Measurements from ENCODE around the gene MIX23.
A peak's percentile ranks its signal among the peaks of the same experiment; 100 is the strongest.
"Not testable (repeated sequence)": the region's sequence is repeated elsewhere in the genome, so short reads cannot be mapped to it uniquely, and the experiment has no call there.

The MIX23 gene

DNA sequence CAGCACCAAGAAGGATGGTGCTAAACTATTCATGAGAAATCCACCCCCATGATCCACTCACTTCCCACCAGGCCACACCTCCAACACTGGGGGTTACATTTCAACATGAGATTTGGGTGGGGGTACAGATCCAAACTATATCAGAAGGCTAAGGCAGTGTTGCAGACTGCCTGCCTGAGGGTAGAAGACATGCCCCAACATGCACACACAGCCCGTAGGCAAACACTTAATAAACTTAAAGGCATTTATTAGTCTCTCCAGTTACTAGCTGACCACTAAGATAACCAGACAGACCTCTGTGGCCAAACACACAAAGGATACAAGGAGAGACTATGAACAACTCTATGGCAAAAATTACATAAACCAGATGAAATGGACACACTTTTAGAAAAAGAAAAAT, 11.1 kb upstream of the MIX23 start:
- no peak for DNase-seq
- intact Hi-C loops (cut with DNase I), result no loop called here

DNA sequence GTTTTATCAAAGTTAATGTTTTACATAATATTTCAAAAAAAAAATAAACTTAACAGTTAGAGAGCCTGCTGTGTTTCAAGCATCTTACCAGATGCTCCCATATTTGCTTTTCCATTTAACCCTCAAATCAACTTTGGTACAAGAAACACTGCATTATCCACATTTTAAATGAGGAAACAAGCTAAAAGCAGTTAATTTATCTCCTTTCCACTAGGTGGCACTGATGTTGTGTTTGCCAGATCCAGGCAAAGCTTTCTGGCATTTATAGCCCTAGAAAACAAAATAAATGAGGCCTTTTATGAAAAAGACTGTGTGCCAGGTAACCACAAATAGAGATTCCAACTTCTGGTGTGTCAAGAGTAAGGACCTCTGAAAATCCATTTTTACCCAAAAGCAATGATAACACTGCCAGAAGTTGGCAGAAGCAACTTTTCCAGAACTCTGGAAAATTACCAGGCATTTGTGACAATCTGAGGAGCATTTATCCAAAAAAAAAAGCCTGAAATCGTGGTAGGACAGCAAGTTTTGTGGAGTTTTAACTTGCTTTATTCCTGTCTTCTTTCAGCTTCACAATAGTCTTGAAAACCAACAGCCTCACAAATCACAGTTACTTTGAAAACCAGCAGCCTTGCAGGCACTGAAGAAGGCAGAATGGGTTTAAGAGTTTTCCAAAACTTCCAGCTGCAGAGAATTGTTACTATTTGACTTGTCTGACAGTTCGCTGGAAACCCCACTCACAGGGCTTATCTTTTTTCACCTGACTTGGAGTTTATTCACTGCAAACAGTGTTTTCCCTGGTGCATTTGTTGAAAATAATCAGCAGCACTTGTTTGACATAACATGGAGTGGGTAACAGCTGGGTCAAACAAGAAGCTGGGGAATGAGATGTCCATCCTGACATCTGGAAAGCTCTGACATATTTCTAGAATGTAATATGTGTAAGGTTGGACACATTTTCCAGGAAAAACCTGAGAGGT, 10.1 kb upstream of the MIX23 start:
- intact Hi-C loops (cut with DNase I), result loop anchor here (1.0 kb wide), 1 partner anchor 286 kb away; no protein-coding TSS in a partner anchor

DNA sequence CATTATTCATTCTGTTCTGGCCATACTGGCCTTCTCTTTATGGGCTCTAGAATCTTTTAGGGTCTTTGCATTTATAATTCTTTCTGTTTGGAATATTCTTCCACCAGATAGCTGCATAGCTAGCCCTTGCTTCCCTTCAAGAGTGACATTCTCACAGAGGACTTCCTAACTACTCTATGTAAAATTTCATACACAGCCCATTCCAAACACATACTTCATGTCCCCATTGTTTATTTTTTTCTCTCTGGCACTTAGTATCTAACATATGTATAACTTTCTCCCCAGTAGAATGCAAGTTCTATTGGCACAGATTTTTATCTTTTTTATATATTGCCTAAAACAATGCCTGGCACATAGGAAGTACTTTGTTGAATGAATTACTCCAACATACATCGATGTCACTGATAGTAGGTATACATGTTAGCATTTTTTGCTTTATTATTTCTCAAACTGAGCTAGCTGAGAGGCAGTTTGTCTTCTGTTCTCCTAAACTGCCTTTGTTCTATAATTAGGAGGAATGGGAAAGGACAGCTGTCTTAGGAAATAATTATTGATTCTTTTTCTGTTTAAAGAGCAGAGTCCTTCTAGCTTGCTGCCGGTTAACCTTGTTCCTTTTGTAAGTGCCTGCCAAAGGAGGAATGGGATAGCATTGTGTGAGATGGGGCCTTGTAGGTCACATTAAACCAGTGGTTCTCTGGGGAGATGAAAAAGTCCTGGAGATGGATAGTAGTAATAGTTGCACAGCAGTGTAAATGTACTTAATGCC, 8.8 kb upstream of the MIX23 start:
- intact Hi-C loops (cut with DNase I), result no loop called here
- DNase-seq, result no peak

More for the DNA sequence above, 10.1 kb upstream of the MIX23 start:
- no peak for DNase-seq

DNA sequence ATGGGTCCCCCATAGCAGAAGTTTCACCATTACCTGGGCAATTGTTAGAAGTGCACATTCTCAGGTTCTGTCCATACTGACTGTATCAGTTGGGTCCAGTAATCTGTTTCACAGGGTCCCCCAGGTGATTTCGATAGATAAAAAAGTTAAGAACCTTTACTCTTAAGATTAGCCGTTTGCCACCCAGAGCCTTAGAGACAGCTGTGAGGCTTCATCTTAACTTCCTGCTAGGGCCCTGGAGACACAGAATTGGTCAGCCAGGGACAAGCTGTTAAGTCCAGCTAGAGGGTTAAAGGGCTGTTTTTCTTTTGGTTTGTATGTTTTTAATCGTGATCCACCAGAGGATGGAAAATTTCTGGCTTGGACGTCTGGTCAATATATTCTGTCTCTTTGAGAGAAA, 7.6 kb upstream of the MIX23 start:
- intact Hi-C loops (cut with DNase I), result no loop called here
- DNase-seq, result no peak

GRCh38 chr3:122389892-122390291, 6.9 kb upstream of the MIX23 start:
- DNase-seq, result no peak
- intact Hi-C loops (cut with DNase I), result loop anchor here (10.0 kb wide), 1 partner anchor 125 kb away; the partner anchor contains the start of gene KPNA1

DNA sequence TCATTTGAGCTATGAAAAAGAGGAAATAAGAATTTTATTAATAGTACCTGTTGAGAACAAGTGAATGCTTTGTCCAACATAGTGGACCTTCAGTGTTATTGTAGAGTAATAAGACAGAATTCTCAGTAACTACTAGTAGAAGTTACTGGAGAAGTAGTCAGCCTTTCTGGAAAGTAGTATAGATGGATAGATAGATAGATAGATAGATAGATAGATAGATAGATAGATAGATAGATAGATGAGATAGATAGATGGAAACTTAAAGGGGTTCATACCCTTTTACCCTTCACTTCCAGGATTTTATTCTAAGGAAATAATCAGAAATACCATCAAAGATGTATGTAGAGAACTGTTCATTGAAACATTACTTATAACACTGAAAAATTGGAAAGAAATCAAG, 6.2 kb upstream of the MIX23 start:
- no peak for DNase-seq
- intact Hi-C loops (cut with DNase I), result loop anchor here (10.0 kb wide), 1 partner anchor 126 kb away; the partner anchor contains the start of gene KPNA1

DNA sequence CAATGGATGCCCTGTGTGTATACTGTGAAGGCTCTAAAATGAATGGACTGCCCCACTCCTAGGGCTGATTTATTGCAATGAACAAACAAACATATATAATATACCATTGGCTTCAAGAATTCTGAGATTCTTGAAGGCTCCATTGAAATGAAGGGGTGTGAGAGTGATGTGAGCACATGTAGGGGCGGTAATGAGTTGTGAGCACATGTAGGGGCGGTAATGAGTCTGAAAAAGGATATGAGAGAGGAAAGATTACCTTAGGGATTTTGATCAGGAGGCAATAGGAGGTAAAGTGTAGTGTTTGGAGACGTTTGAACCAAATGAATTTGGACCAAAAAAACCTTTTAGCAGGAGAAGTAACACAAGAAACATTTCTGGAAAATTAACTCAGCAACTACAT, 4.7 kb upstream of the MIX23 start:
- intact Hi-C loops (cut with DNase I), result loop anchor here (10.0 kb wide), 1 partner anchor 127 kb away; the partner anchor contains the start of gene KPNA1
- no peak for DNase-seq

- DNase-seq, result peak; percentile 89 to 99 (median 95)
- intact Hi-C loops (cut with DNase I), result loop anchor here (2.0 to 10.0 kb wide), 4 partner anchors 33 to 837 kb away; partner anchors contain the start of genes EAF2, IQCB1, KPNA1 and WDR5B
Measured at GRCh38 chr3:122383771-122384697, 1.0 kb upstream of the MIX23 start, which contains the start of gene FAM162A. FAM162A (plus strand) TSS chr3:122384182; CDS start chr3:122384266, 84 bp downstream.

GRCh38 chr3:122377975-122378374, 5.1 kb downstream of the MIX23 start:
- intact Hi-C loops (cut with DNase I), result no loop called here
- DNase-seq, result no peak

DNA sequence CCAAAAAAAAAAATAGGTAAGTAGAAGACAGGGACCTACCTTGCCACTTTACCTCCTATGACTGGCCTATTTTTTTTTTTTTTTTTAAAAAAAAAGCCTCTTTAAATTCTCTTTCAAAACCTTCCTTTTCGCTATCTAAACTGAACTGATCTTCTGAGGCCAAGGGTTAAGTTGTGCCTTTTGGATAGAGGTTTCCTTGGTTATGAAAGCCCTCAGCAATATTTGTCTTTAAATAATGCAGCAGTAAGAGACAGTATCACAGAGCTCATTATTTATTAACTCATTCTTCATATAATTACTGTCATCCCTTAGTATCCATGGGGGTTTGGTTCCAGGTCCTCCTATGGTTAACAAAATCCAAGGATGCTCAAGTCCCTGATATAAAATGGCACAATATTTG, 9.0 kb downstream of the MIX23 start:
- intact Hi-C loops (cut with DNase I), result no loop called here

GRCh38 chr3:122366379-122366749, 16.7 kb downstream of the MIX23 start:
- no peak for DNase-seq
- intact Hi-C loops (cut with DNase I), result no loop called here

More for the DNA sequence above, 9.0 kb downstream of the MIX23 start:
- DNase-seq, result no peak

GRCh38 chr3:122365582-122366378, 17.3 kb downstream of the MIX23 start:
- intact Hi-C loops (cut with DNase I); DNase-seq: not testable (repeated sequence)

DNA sequence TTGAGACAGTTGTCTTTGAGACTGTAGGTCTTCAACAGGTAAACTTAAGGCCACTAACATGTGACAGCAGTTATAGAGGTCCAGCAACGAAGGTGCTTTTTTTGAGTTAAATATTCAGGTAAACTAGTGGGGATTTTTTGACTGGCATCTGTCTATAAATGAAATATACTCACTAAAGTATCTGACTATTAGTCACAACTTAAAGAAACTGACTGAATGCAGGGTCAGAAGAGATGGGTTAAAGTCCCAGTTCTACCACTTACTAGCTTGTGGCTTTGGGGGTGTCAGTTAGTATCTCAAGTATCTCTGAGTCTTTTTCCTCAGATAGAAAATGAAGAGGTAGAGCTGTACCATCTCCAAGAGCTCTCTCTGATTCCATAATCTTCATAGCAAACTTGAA, 18.0 kb downstream of the MIX23 start:
- DNase-seq, result no peak
- intact Hi-C loops (cut with DNase I), result no loop called here

- no peak for DNase-seq
- intact Hi-C loops (cut with DNase I), result no loop called here
Measured at GRCh38 chr3:122364490-122364889, 18.5 kb downstream of the MIX23 start.

DNA sequence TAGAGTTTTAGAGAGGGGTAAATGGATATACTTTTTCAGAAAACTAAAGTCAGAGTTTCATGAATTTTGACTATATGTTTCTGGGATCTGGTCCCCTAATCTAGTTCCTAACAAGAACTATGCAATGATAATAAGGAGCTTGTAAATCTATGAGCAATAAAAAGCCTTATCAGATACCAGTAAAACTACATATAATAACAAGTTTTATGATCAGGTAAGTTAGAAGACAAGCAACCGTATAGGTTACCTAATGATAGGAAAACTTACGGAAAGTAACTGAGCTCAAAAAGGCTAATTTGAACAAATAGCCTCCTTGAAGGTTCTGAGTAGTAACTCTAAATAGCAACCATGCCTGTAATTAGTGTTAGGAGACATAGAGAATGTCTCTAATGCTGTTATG, 21.0 kb downstream of the MIX23 start:
- no peak for DNase-seq

GRCh38 chr3:122358703-122359032, 24.4 kb downstream of the MIX23 start:
- intact Hi-C loops (cut with DNase I), result no loop called here
- no peak for DNase-seq

More for the DNA sequence above, 21.0 kb downstream of the MIX23 start:
- intact Hi-C loops (cut with DNase I), result no loop called here

GRCh38 chr3:122357828-122358702, 25.0 kb downstream of the MIX23 start:
- intact Hi-C loops (cut with DNase I), result no loop called here
- DNase-seq, result no peak

DNA sequence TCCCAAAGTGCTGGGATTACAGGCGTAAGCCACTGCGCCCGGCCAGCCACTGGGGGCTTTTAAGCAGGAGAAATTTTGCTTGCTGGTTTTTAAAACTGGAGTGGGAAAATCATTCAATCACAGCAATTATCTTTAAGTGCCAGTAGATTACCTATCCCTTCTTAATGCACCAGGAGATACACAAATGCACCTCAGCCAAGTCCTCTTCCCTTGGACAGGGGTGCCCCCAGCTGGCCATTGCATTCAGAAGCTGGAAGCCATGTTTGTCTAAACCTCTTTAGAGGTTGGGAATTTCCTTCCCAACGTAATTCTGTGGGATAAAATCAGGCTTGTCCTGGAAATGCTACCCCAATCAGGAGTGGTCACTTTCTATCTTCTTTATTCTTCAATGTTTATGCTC, 26.6 kb downstream of the MIX23 start:
- intact Hi-C loops (cut with DNase I), result no loop called here
- peak in 5 of 10 donors; percentile 11 to 85 (median 14) for DNase-seq

Measured in posterior cingulate gyrus (tissue), 11 donors.